AG20443 (cell line): ENCODE data around the gene ATP13A1.

ENCODE experiments used
- DNase-seq: peaks from one replicate; pipeline ENCODE4 v3.0.0; 2012; ENCODE audit warnings: low spot score, mixed read lengths

Gene ATP13A1

GRCh38 chr19:19662871-19663255, 613 bp downstream of the ATP13A1 start:
- no peak for DNase-seq

- DNase-seq = no peak
Observed at GRCh38 chr19:19662344-19662743, 1.1 kb downstream of the ATP13A1 start.

GRCh38 chr19:19661675-19662251, 1.7 kb downstream of the ATP13A1 start:
- no peak for DNase-seq

- no peak for DNase-seq
Observed at GRCh38 chr19:19661141-19661674, 2.3 kb downstream of the ATP13A1 start.

GRCh38 chr19:19659646-19660245, 3.7 kb downstream of the ATP13A1 start:
- DNase-seq = no peak

GRCh38 chr19:19657397-19657783, 6.1 kb downstream of the ATP13A1 start:
- DNase-seq = peak; percentile 7

GRCh38 chr19:19656451-19657396, 6.8 kb downstream of the ATP13A1 start:
- DNase-seq = peak; percentile 4

- peak; percentile 6 for DNase-seq
Observed at GRCh38 chr19:19655641-19656343, 7.7 kb downstream of the ATP13A1 start.

GRCh38 chr19:19655051-19655594, 8.4 kb downstream of the ATP13A1 start:
- DNase-seq = no peak

GRCh38 chr19:19654441-19654840, 9.0 kb downstream of the ATP13A1 start:
- DNase-seq = no peak

GRCh38 chr19:19653597-19654147, 9.8 kb downstream of the ATP13A1 start:
- DNase-seq = no peak

- no peak for DNase-seq
Observed at GRCh38 chr19:19652482-19653295, 10.8 kb downstream of the ATP13A1 start.

GRCh38 chr19:19651076-19651475, 12.4 kb downstream of the ATP13A1 start:
- DNase-seq = no peak

GRCh38 chr19:19650331-19650730, 13.1 kb downstream of the ATP13A1 start:
- no peak for DNase-seq

GRCh38 chr19:19649580-19649995, 13.9 kb downstream of the ATP13A1 start:
- no peak for DNase-seq

- no peak for DNase-seq
Observed at GRCh38 chr19:19649155-19649554, 14.3 kb downstream of the ATP13A1 start.

GRCh38 chr19:19647037-19647835, 16.2 kb downstream of the ATP13A1 start:
- DNase-seq = no peak

- DNase-seq = no peak
Observed at GRCh38 chr19:19645233-19645870, 18.1 kb downstream of the ATP13A1 start.

- no peak for DNase-seq
Observed at GRCh38 chr19:19644054-19644388, 19.5 kb downstream of the ATP13A1 start.
